Activated CD4-positive, alpha-beta T cell treated with anti-CD3 and anti-CD28 coated beads, Interleukin-2, Interleukin-6, amounts not matched to agents 100 ng/mL and 50 ng/mL, durations not matched to agents 16 hours and 8 hours (primary cell): Measurements from ENCODE around the gene PRPS2.

ENCODE experiments used
- DNase-seq: peaks from one replicate; pipeline ENCODE4 v3.0.0-alpha.2; 2020

The PRPS2 gene

DNA sequence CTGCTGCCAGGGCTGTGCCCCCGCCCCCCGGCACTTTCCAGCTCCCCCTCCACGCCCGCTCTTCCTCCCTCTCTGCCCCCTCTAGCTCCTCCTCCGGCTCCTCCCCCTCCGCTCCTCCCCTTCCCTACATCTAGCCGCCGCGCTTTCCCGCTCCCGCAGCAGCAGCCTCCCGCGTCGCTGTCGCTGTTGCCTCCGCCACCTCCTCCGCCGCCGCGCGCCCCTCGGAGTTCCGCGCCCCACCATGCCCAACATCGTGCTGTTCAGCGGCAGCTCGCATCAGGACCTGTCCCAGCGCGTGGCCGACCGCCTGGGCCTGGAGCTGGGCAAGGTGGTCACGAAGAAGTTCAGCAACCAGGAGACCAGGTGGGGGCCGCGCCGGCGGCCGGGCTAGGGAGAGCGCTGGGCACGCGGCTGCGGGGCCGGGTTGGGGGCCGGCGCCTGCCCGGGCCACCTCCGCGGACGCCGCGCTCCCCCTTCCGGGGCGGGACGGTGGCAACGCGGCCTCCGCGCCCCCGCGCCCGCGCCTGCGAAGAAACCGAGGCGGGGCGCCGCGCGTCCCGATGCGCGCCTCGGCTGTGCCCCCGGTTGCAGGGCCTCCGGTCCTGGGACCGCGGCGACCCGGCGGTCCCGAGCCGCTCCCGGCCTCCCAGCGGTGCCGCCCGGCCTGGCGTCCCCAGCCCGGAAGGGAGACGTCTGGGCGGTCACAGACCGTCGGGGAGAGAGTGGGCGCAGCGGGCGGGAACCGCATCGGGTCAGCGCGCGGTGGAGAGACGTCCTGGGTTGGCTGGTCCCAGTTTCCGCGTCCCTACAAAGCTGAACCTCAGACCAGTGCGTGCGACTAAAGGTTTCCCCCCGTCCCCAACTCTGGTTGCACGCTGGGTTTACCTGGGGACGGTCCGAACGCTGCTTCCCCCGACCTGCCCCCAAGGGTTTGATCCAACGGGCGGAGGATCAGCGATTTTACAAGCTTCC, at the start of gene PRPS2:
Gene PRPS2 (plus strand): TSS at position 156 of the 972 bp plus-strand sequence. CDS start 86 bp downstream, at position 242.
- DNase-seq: peak; percentile 76

DNA sequence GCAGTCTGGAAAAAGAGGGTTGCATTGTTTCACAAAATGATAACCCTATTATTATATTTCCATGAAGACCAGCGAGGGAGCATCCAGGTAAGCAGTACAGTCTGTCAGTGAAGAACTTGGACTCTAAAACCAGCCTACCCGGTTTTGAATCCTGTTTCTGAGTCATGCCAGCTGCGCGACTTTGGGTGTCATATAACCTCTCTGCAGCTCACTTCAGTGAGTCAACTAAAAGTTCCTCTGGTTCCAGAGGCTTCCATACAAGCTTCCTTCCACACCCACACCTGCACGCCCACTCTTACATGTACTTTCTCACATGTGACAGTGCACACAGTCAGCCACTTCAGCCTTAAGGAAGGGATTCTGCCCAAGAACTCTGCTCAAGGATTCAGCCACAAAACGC, 49.8 kb upstream of the PRPS2 start:
- DNase-seq: no peak

DNA sequence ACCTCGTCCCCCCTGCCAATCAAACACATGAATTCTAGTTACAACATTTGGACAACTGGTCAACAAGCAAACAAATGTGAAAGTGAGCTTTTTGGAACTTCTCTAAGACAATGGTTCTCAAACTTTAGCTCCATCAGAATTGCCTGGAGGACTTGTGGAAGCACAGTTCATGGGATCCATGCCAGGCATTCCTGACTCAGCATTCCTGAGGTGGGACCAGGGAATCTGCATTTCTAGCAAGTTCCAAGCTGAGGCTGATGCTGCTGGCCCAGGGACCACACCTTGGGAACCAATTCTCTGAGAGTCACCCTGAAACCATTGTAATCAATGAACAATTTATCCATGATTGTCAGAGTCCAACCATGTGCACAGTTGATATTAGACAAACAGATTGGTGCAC, 43.8 kb upstream of the PRPS2 start:
- no peak for DNase-seq

DNA sequence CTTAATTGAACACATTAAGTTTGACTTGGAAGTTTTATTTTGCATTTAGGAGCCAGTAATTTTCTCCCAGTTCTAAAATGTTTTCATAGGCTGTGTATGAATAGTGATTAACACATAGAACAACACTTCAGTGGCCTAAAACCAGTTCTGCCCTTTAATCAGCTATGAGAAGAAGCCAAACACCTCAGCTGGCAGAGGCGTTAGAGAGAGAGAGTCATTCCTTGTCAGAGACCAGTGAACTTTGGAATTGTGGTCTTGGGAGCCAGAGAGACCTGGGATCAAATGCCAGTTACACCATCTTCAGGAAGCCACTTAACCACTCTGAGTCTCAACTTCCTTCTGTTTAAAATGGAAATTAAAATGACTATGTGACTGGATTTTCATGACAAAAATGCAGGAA, 39.3 kb upstream of the PRPS2 start:
- DNase-seq: no peak

DNA sequence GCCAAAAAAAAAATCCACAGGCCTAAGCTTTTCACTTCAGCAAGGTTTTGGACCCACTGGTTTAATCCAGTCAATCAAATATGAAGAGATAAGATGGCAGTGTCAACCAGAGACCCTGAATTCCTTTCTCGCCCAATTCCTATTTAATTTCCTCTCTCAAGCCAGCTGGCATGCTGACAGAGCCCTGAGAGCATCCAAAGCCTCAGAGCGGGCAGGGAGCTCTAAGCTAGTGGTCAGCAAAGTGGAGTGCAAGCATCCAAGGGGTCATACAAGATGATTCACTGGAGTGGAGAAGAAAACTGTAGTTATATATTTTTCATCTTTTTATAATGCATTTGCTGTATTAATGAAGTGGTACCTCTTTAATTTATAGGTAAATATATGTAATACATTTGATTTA, 37.8 kb upstream of the PRPS2 start:
- DNase-seq: no peak

DNA sequence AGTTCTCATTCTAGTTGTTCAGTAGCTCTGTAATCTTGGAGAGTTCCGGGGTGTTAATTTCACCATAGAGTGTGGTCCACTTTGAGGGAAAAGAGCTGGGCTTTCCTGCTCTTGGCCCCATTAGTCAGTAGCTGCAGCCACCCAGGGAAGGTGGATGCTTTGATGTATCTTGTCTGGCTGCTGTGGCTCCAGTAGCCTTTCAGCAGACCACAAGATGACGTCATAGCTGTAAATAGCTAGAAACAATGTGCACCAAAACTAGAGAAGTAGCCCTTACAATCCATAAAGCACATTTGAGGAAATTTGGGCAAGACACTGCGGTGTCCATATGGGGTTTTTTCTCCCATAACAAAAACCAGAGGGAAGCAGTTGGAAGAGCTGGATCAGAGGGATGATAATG, 32.9 kb upstream of the PRPS2 start:
- DNase-seq: no peak

DNA sequence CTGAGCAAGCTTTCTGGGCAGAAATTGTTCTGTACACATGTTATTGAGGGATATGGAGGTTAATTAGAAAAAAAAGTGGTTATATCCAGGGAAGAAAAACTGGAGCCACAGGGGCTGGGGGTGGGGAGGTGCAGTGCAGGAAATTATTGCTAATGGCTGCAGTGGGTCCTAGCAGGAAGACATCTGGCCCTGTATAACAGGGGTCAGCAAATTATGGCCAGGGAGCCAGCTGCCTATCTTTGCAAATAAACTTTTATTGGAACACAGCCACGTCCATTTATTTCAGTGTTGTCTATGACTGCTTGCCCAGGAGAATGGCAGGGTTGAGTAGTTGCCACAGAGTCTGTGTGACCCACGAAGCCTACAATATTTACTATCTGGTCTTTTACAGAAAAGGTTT, 23.4 kb upstream of the PRPS2 start:
- DNase-seq: no peak

DNA sequence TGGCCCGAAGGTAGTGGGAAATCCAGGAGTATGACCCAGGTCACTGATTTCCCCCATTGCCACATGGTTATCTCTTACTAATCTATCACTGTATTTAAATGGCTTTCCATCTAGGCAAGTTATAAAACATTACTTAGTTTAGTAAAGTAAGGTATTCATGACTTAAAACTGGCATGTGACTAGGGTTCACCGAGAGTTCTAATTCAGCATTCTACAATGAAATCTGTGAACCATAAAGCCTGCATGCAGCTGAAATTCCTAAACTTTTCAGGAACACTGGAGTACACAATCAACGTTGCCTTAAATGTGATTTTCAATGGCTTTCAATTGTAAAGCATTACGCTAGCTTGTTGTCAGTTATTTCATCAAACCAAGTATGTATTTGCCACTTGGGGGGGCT, 22.7 kb upstream of the PRPS2 start:
- DNase-seq: no peak

DNA sequence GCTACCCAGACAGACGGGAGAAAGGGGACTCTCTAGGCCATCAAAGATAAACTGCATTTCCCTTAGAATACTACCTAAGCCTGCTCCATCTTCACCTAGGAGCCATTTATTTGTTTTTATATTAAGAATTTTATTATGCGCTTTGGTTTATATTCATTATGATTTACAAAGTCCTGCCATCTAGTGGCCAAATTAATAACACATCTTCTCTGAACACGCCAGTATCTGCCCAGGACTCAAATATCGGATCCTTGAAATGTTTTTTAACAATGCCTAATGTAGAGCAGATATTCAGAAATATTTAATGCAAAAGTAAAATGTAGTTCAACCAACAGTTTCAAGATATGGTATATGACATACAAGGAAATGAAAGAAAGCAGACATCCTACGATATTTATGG, 20.8 kb upstream of the PRPS2 start:
- DNase-seq: peak; percentile 32

DNA sequence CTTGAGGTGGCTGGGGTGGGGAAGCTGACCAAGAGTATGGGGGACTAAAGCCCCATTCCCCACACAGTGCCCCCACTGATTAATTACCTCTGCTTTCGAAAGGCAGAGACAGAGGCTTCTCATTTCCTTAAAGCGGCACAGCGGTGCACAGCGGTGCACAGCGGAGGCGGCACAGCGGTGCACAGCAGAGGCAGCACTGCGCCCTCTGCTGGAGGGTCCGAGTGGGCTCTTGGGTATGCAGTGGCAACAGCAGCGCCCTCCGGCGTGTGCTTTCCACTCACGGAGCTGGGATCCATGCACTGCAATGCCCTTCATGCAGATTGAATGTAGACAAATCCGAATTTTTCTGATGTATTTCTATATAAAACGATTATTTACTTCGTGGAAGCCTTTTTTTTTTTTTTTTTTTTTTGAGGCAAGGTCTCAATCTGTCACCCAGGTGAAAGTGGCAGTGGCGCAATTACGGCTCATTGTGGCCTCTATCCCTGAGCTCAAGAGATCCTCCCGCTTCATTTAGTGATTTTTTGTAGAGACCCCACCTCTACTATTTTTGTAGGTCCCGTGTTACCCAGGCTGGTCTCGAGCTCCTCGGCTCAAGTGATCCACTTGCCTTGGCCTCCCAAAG, 19.7 kb upstream of the PRPS2 start:
- DNase-seq: peak; percentile 82

DNA sequence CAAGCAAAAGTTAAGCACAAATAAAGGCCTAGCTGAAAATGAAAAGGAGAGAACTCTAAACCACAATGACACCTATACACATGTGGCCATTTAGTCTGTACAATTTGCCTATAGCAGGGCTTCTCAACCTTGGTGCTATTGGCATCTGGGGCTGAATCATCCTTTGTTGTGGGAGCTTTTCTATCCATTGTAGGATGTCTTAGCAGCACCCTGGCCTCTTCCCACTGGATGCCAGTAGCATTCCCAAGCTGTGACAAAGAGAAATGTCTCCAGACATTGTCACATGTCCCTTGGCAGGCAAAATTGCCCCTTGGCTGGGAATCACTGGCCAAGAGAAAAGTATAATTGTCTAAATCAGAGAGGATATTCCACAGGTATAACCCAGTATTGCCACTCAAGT, 13.5 kb upstream of the PRPS2 start:
- no peak for DNase-seq

DNA sequence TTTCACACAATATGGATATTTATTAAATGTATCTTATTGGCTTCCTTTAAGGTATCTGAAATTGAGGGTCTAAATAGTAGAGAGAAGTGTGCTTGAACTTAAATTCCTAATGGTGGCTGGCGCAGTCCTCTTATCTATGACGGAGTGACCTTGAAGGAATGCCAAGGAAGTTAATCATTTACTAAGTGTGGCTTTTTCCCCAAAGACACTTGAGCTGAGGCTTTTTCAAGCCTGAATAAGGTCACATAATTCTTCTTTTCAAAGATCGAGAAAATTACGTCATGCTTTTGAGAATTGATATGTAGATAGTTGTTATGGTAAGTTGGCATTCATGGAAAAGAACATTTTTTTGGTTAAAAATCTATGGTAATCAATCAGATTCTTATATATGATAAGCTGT, 11.7 kb upstream of the PRPS2 start:
- DNase-seq: no peak

DNA sequence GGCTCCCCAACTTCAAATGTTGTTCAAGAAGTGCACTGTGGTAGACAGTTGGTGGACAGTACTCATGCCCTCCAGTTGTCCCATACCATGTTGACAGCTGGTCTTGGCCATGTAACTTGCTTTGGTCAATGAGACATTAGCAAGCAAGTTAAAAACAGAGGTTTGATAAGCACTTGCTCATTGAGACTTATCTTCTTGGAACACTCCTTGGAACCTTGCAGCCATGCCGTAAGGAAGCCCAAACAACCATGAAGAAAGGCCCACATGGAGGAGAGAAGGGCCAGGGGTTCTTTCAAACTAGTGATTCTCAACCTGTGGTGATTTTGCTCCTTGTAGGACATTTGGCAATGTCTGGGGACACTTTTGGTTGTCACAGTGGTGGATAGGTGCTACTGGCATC, 2.6 kb upstream of the PRPS2 start:
- DNase-seq: no peak

DNA sequence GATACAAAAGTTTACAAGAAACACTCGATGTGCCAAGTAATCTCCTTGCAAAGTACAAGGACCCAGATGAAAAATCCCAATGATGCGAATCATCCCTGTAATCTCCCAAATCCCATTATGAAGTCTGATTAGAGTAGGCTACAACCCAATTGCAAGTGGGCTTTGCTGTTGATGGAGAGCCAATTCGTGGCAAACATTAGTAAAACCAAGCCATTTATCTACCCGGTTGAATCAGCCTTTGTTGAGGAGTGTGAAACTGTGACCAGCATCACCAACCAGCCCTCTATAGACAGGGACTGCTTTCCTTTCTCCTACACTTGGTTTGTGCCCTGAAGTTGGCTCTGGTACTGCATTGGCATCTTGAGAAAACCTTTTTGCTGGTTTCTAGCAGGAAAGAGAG, 1.2 kb upstream of the PRPS2 start:
- DNase-seq: no peak

DNA sequence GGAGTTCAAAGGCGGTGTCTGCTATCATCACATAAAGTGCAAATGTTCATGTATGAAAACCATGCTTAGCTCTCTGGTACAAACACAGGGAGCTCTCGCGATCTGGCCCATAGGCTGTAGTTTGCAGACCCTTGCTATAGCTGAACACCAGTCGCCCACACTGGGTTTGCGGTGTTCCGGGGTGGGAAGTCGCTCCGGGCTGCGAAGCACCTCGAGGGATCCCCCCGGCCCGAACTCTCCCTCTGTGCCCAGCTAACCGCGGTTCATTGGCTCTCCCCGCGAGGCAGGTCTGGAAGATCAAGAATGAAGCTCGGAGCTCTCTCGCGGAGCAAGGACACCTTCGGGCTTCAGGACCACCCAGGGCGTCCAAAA, 341 bp upstream of the PRPS2 start:
- no peak for DNase-seq

DNA sequence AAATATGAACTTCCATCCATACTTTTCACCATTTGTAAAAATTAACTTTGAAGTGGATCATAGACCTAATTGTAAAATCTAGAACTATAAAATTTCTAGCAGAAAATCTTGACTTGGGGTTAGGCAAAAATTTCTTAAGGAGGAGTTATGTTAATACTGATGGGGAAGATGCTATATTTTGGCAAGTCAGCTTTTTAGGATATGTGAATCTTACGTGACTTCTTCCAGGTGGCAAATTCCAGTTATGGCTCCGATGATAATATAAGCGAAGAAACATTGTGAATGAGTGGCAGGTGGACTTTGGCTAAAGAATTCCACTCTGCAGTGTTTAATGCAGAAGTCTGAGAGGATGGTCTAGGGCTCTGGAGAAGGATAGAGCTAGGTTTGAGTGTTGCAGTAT, 1.5 kb downstream of the PRPS2 start:
- DNase-seq: no peak

DNA sequence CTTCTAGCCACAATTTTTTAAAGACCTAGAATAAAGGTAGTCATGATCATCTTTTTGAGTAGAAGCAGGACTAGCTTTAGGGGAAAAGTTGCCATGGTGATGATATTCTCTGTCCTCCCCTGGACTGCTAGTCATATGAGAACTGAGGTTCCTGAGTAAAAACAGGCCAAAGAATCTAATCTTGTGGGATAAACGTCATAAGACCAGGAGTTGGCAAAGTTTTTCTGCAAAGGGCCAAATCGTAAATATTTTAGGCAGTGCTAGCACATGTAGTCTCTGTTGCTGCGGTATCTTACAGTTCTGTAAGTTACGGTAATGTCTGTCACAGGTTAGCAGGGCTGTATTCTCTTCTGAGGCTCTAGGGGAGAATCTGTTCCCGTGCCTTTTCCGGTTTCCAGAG, 3.4 kb downstream of the PRPS2 start:
- DNase-seq: no peak

DNA sequence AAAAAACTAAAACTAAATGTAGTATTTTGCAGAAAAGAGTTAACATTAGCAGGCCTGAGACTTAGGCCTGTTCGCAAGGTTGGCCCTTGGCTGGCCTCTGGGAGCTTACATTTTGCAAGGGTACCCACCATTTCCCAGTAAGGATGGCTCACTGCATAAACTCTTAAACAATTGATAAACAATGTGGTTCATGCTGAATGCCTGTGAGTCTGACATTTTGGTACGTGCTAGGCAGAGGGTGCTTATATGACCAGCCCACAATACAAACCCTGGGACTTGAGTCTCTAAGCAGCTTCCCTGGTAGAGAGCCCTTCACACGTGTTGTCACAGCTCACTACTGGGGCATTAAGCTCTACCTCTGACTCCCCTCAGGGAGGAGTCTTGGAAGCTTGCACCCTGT, 7.4 kb downstream of the PRPS2 start:
- DNase-seq: no peak

DNA sequence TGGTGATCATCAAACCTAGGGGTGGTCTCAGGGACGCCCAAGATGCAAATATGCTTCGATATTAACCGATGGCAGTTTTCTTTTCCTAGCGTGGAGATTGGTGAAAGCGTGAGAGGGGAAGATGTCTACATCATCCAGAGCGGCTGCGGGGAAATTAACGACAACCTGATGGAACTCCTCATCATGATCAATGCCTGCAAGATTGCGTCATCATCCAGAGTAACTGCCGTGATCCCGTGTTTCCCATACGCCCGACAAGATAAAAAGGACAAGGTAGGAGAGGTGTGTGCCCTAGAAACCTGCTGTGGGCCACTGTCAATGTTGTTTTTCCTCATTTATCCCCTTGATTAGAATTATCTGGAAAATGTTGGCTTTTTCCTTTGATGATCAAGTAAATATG, 7.9 kb downstream of the PRPS2 start:
- no peak for DNase-seq

DNA sequence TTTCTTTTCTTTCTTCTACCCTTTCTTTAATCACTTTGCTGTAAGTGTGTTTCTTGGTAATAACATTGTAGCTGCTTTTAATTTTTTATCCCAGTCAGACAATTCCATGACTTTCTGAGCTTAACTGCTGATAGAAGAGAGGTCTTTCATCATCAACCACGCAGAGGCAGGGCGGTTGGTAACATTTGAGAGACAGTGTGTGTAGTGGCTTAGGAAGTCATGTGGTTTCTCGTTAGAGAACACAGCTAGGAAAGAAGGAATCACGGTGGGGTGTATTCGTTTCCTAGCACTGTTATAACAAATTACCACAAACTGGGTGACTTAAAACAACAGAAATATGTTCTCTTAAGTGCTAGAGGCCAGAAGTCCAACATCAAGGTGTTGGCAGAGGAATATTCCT, 11.5 kb downstream of the PRPS2 start:
- DNase-seq: no peak

DNA sequence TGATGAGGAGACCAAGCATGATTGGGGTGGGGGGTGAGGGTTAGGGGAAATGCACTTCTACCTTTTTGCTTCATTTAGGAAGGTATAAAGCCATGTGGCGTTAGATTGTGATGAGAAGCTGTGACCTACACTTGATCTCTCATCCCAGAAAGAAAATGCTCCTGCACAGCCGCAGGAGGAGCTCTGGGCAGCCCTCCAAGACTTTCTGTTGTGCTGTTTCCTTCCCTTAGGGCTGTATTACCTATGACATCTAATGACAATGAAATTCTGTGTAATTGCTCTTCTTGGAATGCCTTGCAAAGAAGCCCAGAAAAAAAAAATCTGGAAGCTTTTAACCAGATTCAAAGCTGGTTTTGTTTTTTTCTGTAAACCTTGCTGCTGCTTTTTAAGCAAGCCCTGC, 13.4 kb downstream of the PRPS2 start:
- DNase-seq: no peak

DNA sequence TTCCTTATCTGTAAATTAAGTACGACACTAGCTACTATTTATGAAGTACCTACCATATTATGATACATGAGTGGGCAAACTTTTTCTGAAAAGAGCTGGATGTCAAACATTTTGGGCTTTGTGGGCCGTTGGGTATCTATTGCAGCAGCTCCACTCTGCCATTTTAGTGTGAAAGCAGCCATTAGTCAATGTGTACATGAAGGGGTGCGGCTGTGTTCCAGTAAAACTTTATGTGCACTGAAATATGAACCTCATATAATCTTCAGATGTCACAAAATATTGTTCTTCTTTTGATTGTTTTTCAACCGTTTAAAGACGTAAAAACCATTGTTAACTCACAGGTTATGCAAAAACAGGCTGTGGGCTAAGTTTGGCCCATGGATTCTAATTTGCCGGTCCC, 14.1 kb downstream of the PRPS2 start:
- no peak for DNase-seq

DNA sequence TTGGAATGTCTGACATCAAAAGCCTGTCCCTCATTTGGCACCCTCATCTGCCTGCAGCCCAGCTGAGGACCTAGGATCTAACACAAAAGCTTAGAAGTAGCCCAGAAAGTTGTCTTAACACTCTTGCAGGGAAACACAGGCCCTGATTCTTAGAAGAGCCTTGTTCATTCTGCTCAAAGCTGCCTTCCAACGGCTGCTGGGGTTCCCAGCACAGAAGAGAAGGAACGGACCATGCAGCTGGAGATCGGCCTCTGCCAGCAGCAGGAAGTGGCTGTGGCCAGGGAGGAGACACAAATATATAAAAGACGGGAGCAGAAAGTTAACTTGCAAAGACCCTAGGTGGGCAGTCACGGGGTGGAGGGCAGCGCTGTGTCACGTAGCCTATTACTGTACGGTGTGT, 20.4 kb downstream of the PRPS2 start:
- DNase-seq: no peak

DNA sequence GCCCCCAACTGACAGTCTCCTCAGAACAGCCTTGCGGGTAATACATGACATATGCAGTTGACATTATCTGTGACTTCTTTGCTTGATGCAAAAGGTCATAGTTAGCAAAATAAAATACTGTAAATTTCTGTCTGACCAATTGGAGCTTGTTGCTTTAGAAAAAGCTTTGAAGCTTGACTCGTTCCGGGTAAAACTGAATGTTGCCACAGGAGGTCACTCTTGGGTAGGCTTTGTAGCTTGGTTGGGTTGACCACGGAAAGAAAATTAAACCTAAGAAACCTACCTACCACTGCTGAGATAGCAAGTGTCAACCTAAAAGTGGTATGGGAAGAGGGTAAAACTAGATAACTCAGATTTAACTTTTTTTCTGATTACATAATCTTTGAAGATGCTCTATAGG, 23.2 kb downstream of the PRPS2 start:
- DNase-seq: peak; percentile 44

DNA sequence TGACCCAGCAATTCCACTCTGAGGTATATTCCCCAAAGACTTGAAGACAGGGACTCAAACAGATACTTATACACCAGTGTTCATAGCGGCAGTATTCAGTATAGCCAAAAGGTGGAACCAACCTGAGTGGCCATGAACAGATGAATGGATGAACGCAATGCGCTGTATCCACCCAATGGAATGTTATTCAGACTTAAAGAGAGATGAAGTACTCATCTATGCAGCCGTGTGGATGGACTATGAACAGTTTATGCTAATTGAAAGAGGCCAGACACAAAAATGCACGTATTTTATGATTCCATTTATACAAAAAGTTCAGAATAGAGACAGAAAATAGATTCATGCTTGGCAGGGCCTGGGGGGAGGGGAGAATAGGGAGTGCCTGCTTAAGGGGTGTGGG, 26.3 kb downstream of the PRPS2 start:
- no peak for DNase-seq
